Mammary epithelial cell (primary cell): Measurements from ENCODE around the gene E2F2.

ENCODE experiments used
- EZH2 ChIP-seq: IDR thresholded peaks from 2 replicates; pipeline ENCODE4 v1.6.1; 2012; ENCODE audit warnings: low read length, inconsistent platforms, borderline replicate concordance
- TF ChIP-seq, protein P1 (sequence below), 2 donors: IDR thresholded peaks in 1 of 2; conservative IDR thresholded peaks in 1 of 2; 2 replicates each; pipeline ENCODE4 v1.5.1; 2011 to 2012; ENCODE audit warnings: inconsistent platforms in 2 of 2, low read length in 2 of 2, mild to moderate bottlenecking in 2 of 2, control low read depth in 1 of 2, low read depth in 1 of 2; ENCODE audit not compliant: insufficient read depth in 1 of 2; ENCODE audit errors: extremely low read depth in 1 of 2

- TF ChIP-seq, protein P1, sequence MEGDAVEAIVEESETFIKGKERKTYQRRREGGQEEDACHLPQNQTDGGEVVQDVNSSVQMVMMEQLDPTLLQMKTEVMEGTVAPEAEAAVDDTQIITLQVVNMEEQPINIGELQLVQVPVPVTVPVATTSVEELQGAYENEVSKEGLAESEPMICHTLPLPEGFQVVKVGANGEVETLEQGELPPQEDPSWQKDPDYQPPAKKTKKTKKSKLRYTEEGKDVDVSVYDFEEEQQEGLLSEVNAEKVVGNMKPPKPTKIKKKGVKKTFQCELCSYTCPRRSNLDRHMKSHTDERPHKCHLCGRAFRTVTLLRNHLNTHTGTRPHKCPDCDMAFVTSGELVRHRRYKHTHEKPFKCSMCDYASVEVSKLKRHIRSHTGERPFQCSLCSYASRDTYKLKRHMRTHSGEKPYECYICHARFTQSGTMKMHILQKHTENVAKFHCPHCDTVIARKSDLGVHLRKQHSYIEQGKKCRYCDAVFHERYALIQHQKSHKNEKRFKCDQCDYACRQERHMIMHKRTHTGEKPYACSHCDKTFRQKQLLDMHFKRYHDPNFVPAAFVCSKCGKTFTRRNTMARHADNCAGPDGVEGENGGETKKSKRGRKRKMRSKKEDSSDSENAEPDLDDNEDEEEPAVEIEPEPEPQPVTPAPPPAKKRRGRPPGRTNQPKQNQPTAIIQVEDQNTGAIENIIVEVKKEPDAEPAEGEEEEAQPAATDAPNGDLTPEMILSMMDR (conservative IDR thresholded peaks at IDR 0.05 in 1 of 2, IDR thresholded peaks at IDR 0.05 in 1 of 2; ENCODE audit: extremely low read depth in 1 of 2, insufficient read depth in 1 of 2, low read depth in 1 of 2, low read length in 2 of 2): no peak
- no peak for TF ChIP-seq EZH2
Measured at GRCh38 chr1:23563755-23564374, 32.8 kb upstream of the E2F2 start.
